ENCODE results near the gene TMTC3. TPM values are rescaled to one million over a fixed set of nuclear protein-coding genes. Genes with fewer than 3 reads are reported as not detected.
A peak's percentile ranks its signal among the peaks of the same experiment; 100 is the strongest.

Gene TMTC3
- total RNA-seq, 6 donors from 2014 or later, result 4.2 to 18.3 (median 15.3) TPM

DNA sequence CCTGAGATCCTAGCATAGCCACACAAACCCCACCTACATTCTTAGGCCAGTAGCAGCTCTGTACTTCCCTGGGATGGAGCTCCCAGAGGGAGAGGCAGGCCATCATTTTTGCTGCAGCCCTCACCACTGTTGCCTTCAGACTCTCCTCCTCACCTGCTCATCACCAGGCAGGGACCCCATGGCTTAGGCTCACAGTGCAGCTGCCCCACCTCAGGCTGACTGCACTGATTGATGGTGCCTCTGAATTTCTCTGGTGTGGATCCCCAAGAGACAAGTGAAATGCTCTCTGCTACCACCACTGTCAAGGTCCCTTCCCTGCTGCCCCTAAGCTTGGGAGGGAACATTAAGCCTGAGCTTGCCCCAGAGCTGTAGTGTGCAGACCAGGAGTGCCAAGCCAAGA is 76.2 kb downstream of the TMTC3 start:
- DNase-seq (no peak), ATAC-seq (ENCODE audit: low FRiP score in 2 of 2) (peak in 1 of 2 donors; percentile 55)
- no peaks in the 10 kb centered on the region for H3K36me3 ChIP-seq
- H3K27me3 ChIP-seq, result no peaks in the 10 kb centered on the region
- TF ChIP-seq POLR2AphosphoS5 (IDR thresholded peaks at IDR 0.05) (no peak), CTCF (IDR thresholded peaks at IDR 0.05) (no peak), EP300 (IDR thresholded peaks at IDR 0.05) (no peak), POLR2A (IDR thresholded peaks at IDR 0.05) (no peak)
- no peak overlapping the region for H3K4me3 ChIP-seq
- no peaks in the 10 kb centered on the region for H3K4me1 ChIP-seq
- H3K27ac ChIP-seq, result no peak overlapping the region
- H3K9me3 ChIP-seq, result peaks cover 0 to 14% (median 5%) of the 10 kb centered on the region in 4 donors

GRCh38 chr12:88219861-88220260 is 77.8 kb downstream of the TMTC3 start:
- no peak for TF ChIP-seq CTCF (IDR thresholded peaks at IDR 0.05)
- TF ChIP-seq POLR2AphosphoS5 (IDR thresholded peaks at IDR 0.05), result no peak
- TF ChIP-seq POLR2A (IDR thresholded peaks at IDR 0.05), result no peak
- TF ChIP-seq EP300 (IDR thresholded peaks at IDR 0.05), result no peak
- no peak for ATAC-seq (ENCODE audit: low FRiP score in 2 of 2)
- Histone ChIP-seq H3K27ac (no peak overlapping the region), H3K36me3 (no peaks in the 10 kb centered on the region), H3K9me3 (peaks cover 0 to 14% (median 1%) of the 10 kb centered on the region in 4 donors), H3K4me1 (no peaks in the 10 kb centered on the region), H3K27me3 (no peaks in the 10 kb centered on the region), H3K4me3 (no peak overlapping the region)
- no peak for DNase-seq

DNA sequence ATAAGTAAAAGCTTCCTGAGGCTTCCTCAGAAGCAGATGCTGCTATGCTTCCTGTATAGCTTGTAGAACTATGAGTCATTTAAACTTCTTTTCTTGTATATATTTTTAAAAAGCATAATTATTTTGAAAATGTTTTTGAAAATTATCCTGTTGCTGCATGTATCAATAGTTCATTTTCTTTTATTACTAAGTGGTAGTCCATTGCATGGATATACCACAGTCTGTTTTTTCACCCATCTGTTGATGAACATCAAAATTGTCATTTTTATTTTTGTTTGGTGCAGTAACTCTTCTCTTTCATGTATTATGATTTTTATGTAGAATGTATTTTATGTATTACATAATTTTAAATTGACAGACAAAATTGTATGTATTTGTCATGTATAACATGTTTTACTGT is 81.4 kb downstream of the TMTC3 start:
- DNase-seq (no peak), ATAC-seq (ENCODE audit: low FRiP score in 2 of 2) (no peak)
- H3K4me3 ChIP-seq, result no peak overlapping the region
- H3K4me1 ChIP-seq, result no peaks in the 10 kb centered on the region
- H3K27ac ChIP-seq, result no peak overlapping the region
- no peaks in the 10 kb centered on the region for H3K36me3 ChIP-seq
- no peaks in the 10 kb centered on the region for H3K27me3 ChIP-seq
- H3K9me3 ChIP-seq, result peaks cover 0 to 11% (median 1%) of the 10 kb centered on the region in 4 donors
- no peak for TF ChIP-seq POLR2A (IDR thresholded peaks at IDR 0.05)
- no peak for TF ChIP-seq POLR2AphosphoS5 (IDR thresholded peaks at IDR 0.05)
- TF ChIP-seq EP300 (IDR thresholded peaks at IDR 0.05), result no peak
- no peak for TF ChIP-seq CTCF (IDR thresholded peaks at IDR 0.05)

- Histone ChIP-seq H3K36me3 (no peaks in the 10 kb centered on the region), H3K27ac (no peak overlapping the region), H3K9me3 (no peaks in the 10 kb centered on the region), H3K27me3 (no peaks in the 10 kb centered on the region), H3K4me1 (no peaks in the 10 kb centered on the region), H3K4me3 (no peak overlapping the region)
- DNase-seq (no peak), ATAC-seq (ENCODE audit: low FRiP score in 2 of 2) (no peak)
- no peak for TF ChIP-seq POLR2AphosphoS5 (IDR thresholded peaks at IDR 0.05)
- no peak for TF ChIP-seq POLR2A (IDR thresholded peaks at IDR 0.05)
- no peak for TF ChIP-seq EP300 (IDR thresholded peaks at IDR 0.05)
- no peak for TF ChIP-seq CTCF (IDR thresholded peaks at IDR 0.05)
These were observed 83.7 kb downstream of the TMTC3 start for GRCh38 chr12:88225776-88226175.

DNA sequence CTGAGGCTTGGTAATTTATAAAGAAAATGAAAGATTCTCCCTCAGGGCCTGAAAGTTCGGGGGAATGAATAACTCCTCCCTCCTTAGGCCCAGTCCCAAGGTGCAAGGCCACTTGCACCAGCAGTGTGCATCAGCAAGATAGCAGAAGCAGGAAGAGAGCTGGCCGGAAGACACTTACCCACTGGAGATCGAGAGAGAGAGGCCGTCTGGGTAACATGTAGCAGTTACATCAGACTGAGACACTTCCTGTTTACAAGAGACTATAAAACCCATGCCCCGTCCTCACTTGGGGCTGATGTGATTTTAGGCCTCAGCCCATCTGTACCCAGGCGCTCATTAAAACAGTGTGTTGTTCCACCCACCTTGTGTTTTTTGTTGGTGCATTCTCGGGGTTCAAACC is 85.2 kb downstream of the TMTC3 start:
- ATAC-seq (ENCODE audit: low FRiP score in 2 of 2), result no peak
- no peak for DNase-seq
- 53 to 55% methylated on average over 7 of the region's 7 CpGs for WGBS, 2 donors
- Histone ChIP-seq H3K36me3 (no peaks in the 10 kb centered on the region), H3K27me3 (no peaks in the 10 kb centered on the region), H3K4me1 (no peaks in the 10 kb centered on the region), H3K27ac (no peak overlapping the region), H3K9me3 (no peaks in the 10 kb centered on the region), H3K4me3 (no peak overlapping the region)
- TF ChIP-seq POLR2A (IDR thresholded peaks at IDR 0.05) (no peak), POLR2AphosphoS5 (IDR thresholded peaks at IDR 0.05) (no peak), CTCF (IDR thresholded peaks at IDR 0.05) (no peak), EP300 (IDR thresholded peaks at IDR 0.05) (no peak)

All from upper lobe of left lung (tissue), 6 donors.